HFFc6 (cell line): ENCODE data around the gene BICDL1. TPM values are rescaled to one million over a fixed set of nuclear protein-coding genes. Genes with fewer than 3 reads are reported as not detected.
"Not testable (repeated sequence)": the region's sequence is repeated elsewhere in the genome, so short reads cannot be mapped to it uniquely, and the experiment has no call there.

Source experiments
- DNase-seq: peaks from one replicate; pipeline ENCODE4 v3.0.0-alpha.2; 2018
- H3K27ac Mint-ChIP-seq: 2 replicates; pipeline ENCODE4 v1.8.0; 2020; ENCODE audit warnings: mild to moderate bottlenecking, mixed read lengths
- H3K27me3 Mint-ChIP-seq: 2 replicates; pipeline ENCODE4 v1.8.0; 2021; ENCODE audit warnings: mild to moderate bottlenecking, moderate library complexity, mixed read lengths; ENCODE audit not compliant: insufficient read depth
- H3K36me3 Mint-ChIP-seq: 2 replicates; pipeline ENCODE4 v1.8.0; 2021; ENCODE audit warnings: low read depth, mixed read lengths
- H3K4me1 Mint-ChIP-seq: 2 replicates; pipeline ENCODE4 v1.8.0; 2020; ENCODE audit warnings: low read depth, mixed read lengths
- H3K4me3 Mint-ChIP-seq: 2 replicates; pipeline ENCODE4 v1.8.0; 2020; ENCODE audit warnings: mild to moderate bottlenecking, moderate library complexity, mixed read lengths
- H3K9me3 Mint-ChIP-seq: 2 replicates; pipeline ENCODE4 v1.8.0; 2020; ENCODE audit warnings: mild to moderate bottlenecking, mixed read lengths
- total RNA-seq, 6 experiments: library from RNA; stranded (reverse); fragmentation: NEBNext Ultra II Directional; extraction: Animal tissue kit (Norgen Biotek cat#: 25700); gene quantifications; 2 replicates in 1 of 6; 3 replicates in 5 of 6; pipeline ENCODE4 v1.2.3, GENCODE V29; 2021
- TF ChIP-seq, protein P1 (sequence below): fragments of 200-600 bp; sonication (generic); IDR thresholded peaks from 2 replicates; pipeline ENCODE4 v1.5.0; 2021; ENCODE audit warnings: antibody characterized with exemption, mild to moderate bottlenecking

BICDL1 gene
- total RNA-seq, 6 experiments from 2014 or later, result 0.05 TPM; not detected in 5

DNA sequence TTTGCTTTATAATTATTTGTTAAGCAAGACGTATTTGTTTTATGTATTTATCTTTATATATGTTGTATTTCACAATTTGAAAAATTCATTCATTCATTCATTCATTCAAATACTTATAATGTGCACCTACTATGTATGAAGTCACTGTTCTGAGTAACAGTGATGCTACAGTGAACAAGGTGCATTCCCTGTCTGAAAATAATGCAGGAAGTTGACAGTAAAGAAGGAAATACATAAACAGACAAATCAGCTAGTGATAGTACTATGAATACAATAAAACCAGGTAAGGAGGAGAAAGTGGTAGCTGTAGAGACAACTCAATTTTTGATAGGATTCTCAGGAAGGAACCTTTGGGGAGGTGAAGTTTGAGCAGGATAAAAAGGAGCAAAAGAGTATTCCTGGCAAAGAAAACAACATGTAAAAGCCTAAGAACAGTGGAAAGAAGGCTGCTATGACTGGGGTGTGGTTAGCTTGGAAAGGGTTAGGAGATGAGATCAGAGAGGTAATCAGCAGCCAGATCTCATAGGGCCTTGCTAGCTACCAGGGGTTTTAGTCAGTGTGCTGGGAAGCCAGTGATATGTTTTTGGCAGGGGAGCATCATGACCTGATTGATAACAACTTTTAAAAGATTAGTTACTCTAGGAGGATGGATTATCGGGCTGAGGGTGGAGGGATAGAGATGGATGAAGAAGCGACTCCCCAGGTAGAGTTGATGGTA is 17.4 kb downstream of the BICDL1 start:
- H3K4me1 Mint-ChIP-seq, result no peaks in the 10 kb centered on the region
- no peaks in the 10 kb centered on the region for H3K36me3 Mint-ChIP-seq
- H3K27ac Mint-ChIP-seq, result no peak overlapping the region
- H3K27me3 Mint-ChIP-seq, result peaks cover 14% of the 10 kb centered on the region
- H3K9me3 Mint-ChIP-seq, result no peaks in the 10 kb centered on the region
- H3K4me3 Mint-ChIP-seq, result no peak overlapping the region
- DNase-seq, result no peak
- TF ChIP-seq, protein P1, sequence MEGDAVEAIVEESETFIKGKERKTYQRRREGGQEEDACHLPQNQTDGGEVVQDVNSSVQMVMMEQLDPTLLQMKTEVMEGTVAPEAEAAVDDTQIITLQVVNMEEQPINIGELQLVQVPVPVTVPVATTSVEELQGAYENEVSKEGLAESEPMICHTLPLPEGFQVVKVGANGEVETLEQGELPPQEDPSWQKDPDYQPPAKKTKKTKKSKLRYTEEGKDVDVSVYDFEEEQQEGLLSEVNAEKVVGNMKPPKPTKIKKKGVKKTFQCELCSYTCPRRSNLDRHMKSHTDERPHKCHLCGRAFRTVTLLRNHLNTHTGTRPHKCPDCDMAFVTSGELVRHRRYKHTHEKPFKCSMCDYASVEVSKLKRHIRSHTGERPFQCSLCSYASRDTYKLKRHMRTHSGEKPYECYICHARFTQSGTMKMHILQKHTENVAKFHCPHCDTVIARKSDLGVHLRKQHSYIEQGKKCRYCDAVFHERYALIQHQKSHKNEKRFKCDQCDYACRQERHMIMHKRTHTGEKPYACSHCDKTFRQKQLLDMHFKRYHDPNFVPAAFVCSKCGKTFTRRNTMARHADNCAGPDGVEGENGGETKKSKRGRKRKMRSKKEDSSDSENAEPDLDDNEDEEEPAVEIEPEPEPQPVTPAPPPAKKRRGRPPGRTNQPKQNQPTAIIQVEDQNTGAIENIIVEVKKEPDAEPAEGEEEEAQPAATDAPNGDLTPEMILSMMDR, result no peak

DNA sequence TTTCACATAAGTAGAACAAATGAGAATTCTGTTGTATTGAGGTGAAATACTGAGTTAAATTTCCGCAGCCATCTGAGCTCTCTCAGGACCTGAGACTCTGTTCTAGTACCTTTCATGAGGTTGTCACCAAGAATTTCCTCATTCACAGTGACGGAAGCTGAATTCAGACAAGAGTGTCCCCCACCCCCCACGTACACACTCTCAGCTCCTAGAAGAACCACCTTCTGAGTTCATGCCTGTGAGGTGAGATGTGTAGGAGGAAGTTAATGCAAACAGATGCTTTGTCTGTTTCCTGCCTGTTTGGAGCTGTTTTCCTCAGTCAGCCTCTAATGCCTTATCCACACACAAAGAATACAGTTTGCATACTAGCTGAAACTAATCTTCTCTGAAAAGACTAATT is 18.2 kb downstream of the BICDL1 start:
- Mint-ChIP-seq H3K36me3 (no peaks in the 10 kb centered on the region), H3K9me3 (no peaks in the 10 kb centered on the region), H3K27me3 (peaks cover 14% of the 10 kb centered on the region), H3K4me1 (no peaks in the 10 kb centered on the region), H3K27ac (no peak overlapping the region), H3K4me3 (no peak overlapping the region)
- TF ChIP-seq, protein P1, result no peak
- DNase-seq, result no peak

DNA sequence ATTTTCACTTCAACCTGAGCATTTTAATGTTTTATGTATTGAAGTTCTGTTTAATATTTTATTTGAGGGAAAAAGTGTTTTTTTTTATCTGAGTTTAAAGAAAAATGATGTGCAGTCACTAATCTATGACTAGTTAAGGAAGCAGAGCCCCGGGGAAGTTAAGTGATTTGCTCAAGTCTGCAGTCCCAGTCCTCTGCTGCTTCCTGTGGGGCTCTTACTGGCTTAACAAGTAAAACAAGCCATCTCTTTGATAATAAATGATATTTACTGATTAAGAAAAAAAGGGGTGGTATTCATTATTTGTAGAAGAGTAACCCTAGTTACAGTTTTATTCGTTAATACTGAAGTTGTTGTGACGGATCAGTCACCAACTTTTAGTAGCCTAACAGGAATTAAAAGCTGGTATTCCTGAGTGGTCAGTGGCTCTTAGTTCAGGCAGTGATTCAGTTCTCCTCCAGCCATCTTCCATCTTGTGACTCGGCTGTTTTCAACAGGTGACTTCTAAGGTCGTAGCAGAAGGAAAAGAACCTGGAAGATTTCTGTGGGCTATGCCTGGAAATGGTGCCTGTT is 21.7 kb downstream of the BICDL1 start:
- Mint-ChIP-seq H3K27me3 (peaks cover 16% of the 10 kb centered on the region), H3K4me3 (no peak overlapping the region), H3K4me1 (peaks cover 5% of the 10 kb centered on the region; the same call in 1 of the 2 replicates), H3K9me3 (no peaks in the 10 kb centered on the region), H3K36me3 (no peaks in the 10 kb centered on the region), H3K27ac (no peak overlapping the region)
- DNase-seq, result no peak
- TF ChIP-seq, protein P1, result no peak

DNA sequence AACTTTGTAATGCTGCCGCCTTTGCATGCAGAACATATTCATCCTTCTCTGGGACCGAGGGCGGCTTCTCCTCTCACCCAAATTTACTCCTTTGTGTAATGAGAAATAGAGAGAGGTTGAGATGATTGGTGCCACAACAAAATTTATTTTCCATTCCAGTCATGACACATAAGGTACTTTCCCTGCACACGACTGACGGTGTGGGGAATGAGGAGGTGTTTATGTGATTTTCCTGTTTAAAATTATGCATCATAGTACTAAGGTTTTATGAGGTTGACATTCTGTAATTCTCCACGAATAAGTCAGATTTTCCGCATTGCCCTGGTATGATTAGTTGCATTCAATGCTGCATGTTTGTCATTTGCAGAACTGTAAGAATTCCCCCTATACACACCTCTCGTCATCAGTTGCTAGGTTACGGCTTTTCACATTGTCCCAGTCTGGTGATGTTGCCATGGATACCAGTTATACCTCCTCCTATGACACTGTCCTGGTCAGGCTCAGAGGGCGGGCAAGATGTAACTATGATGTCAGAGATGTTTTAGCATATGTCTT is 23.1 kb downstream of the BICDL1 start:
- H3K9me3 Mint-ChIP-seq, result no peaks in the 10 kb centered on the region
- DNase-seq, result peak; percentile 27
- H3K4me3 Mint-ChIP-seq, result no peak overlapping the region
- H3K27me3 Mint-ChIP-seq, result peaks cover 17% of the 10 kb centered on the region
- TF ChIP-seq, protein P1, result no peak
- H3K27ac Mint-ChIP-seq, result no peak overlapping the region
- no peaks in the 10 kb centered on the region for H3K36me3 Mint-ChIP-seq
- peaks cover 5% of the 10 kb centered on the region; the same call in 1 of the 2 replicates for H3K4me1 Mint-ChIP-seq

DNA sequence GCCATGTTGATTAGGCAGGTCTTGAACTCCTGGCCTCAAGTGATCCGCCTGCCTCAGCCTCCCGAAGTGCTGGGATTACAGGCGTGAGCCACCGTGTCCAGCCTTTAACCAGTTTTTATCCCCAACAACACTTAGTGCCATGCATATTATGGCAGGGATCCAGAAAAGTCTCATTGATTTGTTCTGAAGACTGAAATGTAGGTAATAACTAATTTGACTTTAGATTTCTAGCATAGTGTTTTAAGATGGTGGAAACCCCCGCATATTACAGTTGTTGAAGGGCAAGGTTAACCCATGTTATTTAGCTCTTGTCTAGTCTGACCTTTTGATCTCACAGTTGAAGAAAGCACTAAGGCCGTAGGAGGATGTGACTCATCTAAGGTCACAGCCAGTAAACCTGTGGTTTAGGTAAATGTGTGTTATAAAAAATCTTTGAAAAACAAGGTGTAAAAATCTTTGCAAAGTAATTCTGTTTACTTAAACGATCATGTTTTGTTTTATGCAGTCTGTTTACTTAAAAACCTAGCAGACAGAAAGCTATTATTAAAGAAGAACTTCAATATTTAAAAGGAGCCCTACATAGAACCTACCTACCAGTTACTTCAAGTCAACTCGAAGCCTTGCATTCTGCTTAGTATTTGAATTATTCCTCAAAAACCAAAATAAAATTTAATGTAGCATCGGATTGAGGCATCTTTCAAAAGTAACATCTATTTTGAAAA is 24.8 kb downstream of the BICDL1 start:
- H3K27ac Mint-ChIP-seq, result no peak overlapping the region
- TF ChIP-seq, protein P1, result no peak
- H3K4me1 Mint-ChIP-seq, result peaks cover 5% of the 10 kb centered on the region; the same call in 1 of the 2 replicates
- DNase-seq, result no peak
- peaks cover 17% of the 10 kb centered on the region for H3K27me3 Mint-ChIP-seq
- H3K9me3 Mint-ChIP-seq, result no peaks in the 10 kb centered on the region
- no peak overlapping the region for H3K4me3 Mint-ChIP-seq
- no peaks in the 10 kb centered on the region for H3K36me3 Mint-ChIP-seq

DNA sequence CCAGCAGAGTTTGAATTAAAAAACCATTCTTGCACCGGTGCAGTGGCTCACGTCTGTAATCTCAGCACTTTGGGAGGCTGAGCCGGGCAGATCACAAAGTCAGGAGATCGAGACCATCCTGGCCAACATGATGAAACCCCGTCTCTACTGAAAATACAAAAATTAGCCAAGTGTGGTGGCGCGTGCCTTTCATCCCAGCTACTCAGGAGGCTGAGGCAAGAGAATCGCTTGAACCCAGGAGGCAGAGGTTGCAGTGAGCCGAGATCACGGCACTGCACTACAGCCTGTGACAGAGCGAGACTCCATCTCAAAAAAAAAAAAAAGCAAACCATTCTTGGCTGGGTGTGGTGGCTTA is 25.3 kb downstream of the BICDL1 start:
- not testable (repeated sequence) for H3K9me3 Mint-ChIP-seq, H3K4me1 Mint-ChIP-seq, DNase-seq, H3K4me3 Mint-ChIP-seq, H3K27ac Mint-ChIP-seq, H3K36me3 Mint-ChIP-seq
- peaks cover 14% of the 10 kb centered on the region for H3K27me3 Mint-ChIP-seq
